Stromal cell of bone marrow (primary cell): ENCODE measurements around the gene RBBP9.
"Not testable (repeated sequence)": the region's sequence is repeated elsewhere in the genome, so short reads cannot be mapped to it uniquely, and the experiment has no call there.

Experiments
- DNase-seq: peaks from one replicate; pipeline ENCODE4 v3.0.0-alpha.2; 2012; ENCODE audit warnings: low read depth

The RBBP9 gene

DNA sequence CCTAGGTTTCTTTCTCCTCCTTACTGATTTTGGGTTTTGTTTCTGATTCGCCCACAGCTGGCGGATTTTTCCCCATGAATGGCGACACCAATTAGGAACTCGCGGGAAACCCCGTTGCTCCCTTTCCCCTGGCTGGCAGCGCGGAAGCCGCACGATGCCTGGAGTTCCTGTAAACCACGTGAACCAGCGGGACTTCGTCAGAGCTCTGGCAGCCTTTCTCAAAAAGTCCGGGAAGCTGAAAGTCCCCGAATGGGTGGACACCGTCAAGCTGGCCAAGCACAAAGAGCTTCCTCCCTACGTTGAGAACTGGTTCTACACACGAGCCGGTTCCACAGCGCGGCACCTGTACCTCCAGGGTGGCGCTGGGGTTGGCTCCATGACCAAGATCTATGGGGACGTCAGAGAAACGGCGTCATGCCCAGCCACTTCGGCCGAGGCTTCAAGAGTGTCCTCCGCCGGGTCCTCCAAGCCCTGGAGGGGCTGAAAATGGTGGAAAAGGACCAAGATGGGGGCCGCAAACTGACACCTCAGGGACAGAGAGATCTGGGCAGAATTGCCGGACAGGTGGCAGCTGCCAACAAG is 7.5 kb upstream of the RBBP9 start:
- no peak for DNase-seq

DNA sequence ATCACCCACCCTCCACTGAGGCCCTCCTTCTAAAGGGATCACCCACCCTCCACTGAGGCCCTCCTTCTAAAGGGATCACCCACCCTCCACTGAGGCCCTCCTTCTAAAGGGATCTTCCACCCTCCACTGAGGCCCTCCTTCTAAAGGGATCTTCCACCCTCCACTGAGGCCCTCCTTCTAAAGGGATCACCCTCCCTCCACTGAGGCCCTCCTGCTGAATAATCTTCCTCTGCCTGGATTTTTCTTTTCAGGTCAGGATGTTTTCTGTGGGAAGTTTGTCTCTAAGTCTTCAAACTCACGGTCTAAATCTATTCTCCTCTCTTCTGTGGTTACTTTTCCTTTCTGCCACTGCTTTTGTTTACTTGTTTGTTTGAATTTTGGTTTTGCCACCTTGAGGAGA is 4.6 kb upstream of the RBBP9 start:
- not testable (repeated sequence) for DNase-seq

DNA sequence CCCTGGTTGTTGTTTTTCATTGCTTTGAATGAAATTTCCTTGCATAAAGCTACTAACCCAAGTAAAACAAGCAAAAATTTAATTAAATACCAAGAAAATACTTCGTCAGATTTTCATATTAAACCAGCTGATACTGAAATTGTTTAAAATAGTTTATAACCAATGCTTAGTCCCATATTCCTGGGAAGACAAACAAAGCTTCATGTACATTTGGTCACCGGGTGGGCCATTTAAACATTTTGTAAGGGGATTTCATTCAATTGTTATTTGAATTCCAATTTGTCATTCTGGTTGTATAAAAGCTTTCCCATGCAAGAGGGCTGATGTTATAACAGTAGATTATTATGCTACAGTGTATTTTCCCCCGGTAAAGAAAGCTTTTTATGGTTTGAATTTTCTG is 578 bp upstream of the RBBP9 start:
- DNase-seq, result no peak

- no peak for DNase-seq
Observed at GRCh38 chr20:18496042-18496441, 983 bp downstream of the RBBP9 start.

- no peak for DNase-seq
Observed at GRCh38 chr20:18488301-18488700, 8.7 kb downstream of the RBBP9 start.

DNA sequence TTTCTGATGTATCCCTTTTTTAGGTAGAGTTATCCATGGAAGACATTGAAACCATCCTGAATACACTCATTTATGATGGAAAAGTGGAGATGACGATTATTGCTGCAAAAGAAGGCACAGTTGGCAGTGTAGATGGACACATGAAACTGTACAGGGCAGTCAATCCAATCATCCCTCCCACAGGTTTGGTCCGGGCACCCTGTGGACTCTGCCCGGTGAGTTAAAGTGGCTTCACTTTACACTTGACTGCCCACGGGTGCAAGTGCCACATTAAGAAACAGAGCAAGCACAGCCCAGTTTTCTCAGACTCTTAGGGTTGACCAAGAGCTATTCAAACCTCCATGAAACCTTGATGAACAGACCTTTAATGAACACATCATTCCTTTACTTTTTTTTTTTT is 15.4 kb downstream of the RBBP9 start:
- no peak for DNase-seq

DNA sequence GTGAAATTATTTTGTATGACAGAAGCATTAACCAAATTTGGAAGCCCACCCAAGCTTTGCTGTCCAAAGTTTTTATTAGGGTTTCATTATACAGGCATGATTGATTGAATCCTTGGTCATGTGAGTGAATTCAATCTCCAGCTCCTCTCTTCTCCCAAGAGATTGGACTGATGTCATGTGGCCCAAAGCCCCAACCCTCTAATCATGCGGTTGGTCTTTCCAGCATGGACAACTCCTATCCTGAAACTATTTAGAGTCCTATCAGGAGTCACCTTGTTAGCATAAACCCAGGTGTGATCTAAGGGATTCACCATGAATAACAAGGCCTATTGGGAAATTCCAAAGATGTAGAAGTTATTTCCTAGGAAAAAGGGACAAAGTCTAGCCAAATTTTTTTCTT is 19.2 kb downstream of the RBBP9 start:
- DNase-seq, result no peak

GRCh38 chr20:18477218-18477617 is 19.8 kb downstream of the RBBP9 start:
- DNase-seq, result no peak

GRCh38 chr20:18466894-18467730 is 29.9 kb downstream of the RBBP9 start, which contains the start of the genes DZANK1 and POLR3F:
Gene DZANK1 (minus strand): TSS chr20:18467030. CDS start chr20:18465358, 1,672 bp downstream.
Gene POLR3F (plus strand): TSS chr20:18467390. CDS start chr20:18467507, 117 bp downstream.
- peak; percentile 93 for DNase-seq

DNA sequence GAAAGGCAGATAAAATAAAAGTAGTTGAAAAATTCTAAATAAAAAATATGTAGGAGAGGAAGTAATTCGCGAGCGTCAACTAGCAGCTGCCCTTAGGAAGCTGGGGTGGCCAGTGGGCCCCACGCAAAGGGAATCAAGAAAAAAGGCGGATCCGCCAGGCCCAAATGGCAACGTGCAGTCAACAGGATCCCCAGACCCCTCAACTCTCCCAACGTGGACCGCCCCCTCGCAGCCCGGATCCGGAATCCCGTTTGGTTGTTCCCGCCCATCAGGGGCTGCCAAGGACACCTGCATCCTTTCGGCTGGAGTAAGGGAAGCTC is 30.5 kb downstream of the RBBP9 start:
- DNase-seq, result no peak

- no peak for DNase-seq
Observed at GRCh38 chr20:18465536-18466200, 31.4 kb downstream of the RBBP9 start.

DNA sequence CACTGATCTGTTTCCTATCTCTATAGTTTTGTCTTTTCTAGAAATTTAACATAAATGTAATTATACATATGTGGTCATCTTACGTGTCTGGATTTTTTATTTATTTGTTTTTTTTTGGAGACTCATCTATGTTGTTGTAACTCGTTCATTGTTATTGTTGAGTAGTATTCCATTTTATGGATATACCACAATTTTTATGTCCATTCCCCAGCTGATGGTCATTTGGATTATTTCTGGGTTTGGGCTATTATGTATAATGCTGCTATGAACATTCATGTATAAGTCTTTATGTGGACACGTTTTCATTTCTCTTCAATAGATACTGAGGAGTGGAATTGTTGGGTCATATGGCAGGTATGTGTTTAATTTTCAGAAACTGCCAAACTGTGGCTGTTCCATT is 40.4 kb downstream of the RBBP9 start:
- DNase-seq, result no peak

GRCh38 chr20:18443886-18444285 is 53.1 kb downstream of the RBBP9 start:
- no peak for DNase-seq

- DNase-seq, result no peak
Observed at GRCh38 chr20:18440403-18440802, 56.6 kb downstream of the RBBP9 start.

DNA sequence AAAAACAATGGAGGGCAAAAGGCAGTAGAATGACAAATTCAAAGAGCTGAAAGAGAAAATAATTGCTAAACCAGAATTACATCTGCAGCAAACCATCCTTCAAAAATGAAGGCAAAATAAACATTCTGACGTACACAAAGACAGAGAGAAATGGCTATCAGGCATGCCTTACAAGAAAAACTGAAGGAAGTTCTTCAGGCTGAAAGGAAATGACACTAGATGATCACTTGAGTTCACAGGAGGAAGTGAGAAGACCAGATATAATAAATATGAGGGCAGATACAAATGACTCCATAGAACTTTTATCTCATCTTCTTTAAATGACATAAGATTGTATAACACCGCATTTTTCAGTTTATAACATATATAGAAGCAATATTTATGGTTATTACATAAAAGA is 60.2 kb downstream of the RBBP9 start:
- no peak for DNase-seq
